ENCODE measurements around the gene CCDC86. TPM values are rescaled to one million over a fixed set of nuclear protein-coding genes. Genes with fewer than 3 reads are reported as not detected.

CCDC86 gene
- total and polyA plus RNA-seq, 2 of the 4 experiments (the other 2 are of a cell fraction) = 9.5 to 34.0 TPM

GRCh38 chr11:60847281-60847680 is 5.4 kb downstream of the CCDC86 start:
- Histone ChIP-seq H2BK5ac (ENCODE audit: low read depth, low read length, poor library complexity, severe bottlenecking) (no peak overlapping the region), H3K4me2 (ENCODE audit: low read depth, low read length) (no peak overlapping the region), H4K5ac (ENCODE audit: low read depth, low read length) (no peak overlapping the region), H3K27ac (ENCODE audit: insufficient read depth, low read length) (no peak overlapping the region), H4K91ac (ENCODE audit: insufficient read depth, low read depth, low read length) (no peak overlapping the region), H3K4me1 (ENCODE audit: control insufficient read depth, insufficient read depth, low read length) (peaks cover 14% of the 10 kb centered on the region), H3K23ac (ENCODE audit: low read depth, low read length) (no peak overlapping the region), H3K9me3 (ENCODE audit: control insufficient read depth, insufficient read depth, low read length) (no peaks in the 10 kb centered on the region), H3K27me3 (ENCODE audit: control insufficient read depth, insufficient read depth, low read length) (no peaks in the 10 kb centered on the region), H3K4me3 (ENCODE audit: insufficient read depth, low read depth, low read length) (no peak overlapping the region), H2BK15ac (ENCODE audit: low read depth, low read length) (no peak overlapping the region), H2BK120ac (ENCODE audit: low read depth, low read length) (no peak overlapping the region), H3K9ac (ENCODE audit: low read depth, low read length) (no peak overlapping the region), H3K4ac (ENCODE audit: low read depth, low read length) (no peak overlapping the region), H3K18ac (ENCODE audit: low read depth, low read length) (no peak overlapping the region), H3K14ac (replicated peaks; ENCODE audit: low read depth, low read length) (no peak overlapping the region), H3K36me3 (ENCODE audit: control insufficient read depth, insufficient read depth, low read length) (peaks cover 34% of the 10 kb centered on the region), H4K20me1 (ENCODE audit: insufficient read depth, low read length) (0 out of 2 replicates have a peak, but pooled peaks cover 12% of the 10 kb centered on the region), H2AK5ac (ENCODE audit: low read depth, low read length) (no peak overlapping the region), H2AFZ (replicated peaks; ENCODE audit: low read length, poor library complexity) (no peak overlapping the region), H4K8ac (ENCODE audit: low read depth in 2 of 2, low read length in 2 of 2) (no peak overlapping the region), H3K79me1 (ENCODE audit: low read depth in 1 of 2, low read length in 2 of 2) (peaks cover 19 to 43% of the 10 kb centered on the region in 2 experiments), H3K9me1 (ENCODE audit: insufficient read depth, low read length) (0 out of 2 replicates have a peak, but pooled peaks cover 3% of the 10 kb centered on the region), H3K56ac (ENCODE audit: extremely low read depth, insufficient read depth, low read length) (no peak overlapping the region), H2AK9ac (replicated peaks; ENCODE audit: low read depth, low read length, poor library complexity) (no peak overlapping the region), H2BK20ac (ENCODE audit: low read depth, low read length) (no peak overlapping the region)
- BruUV-seq (replicated peaks) = no TSS peak
- intact Hi-C loops (cut with micrococcal nuclease) (no loop called here), dilution Hi-C loops (cut with HindIII; ENCODE audit: low sequenced_read_pairs, unreplicated experiment) (no loop called here), in situ Hi-C loops (cut with MboI; ENCODE audit: low sequenced_read_pairs) (no loop called here)
- ATAC-seq (ENCODE audit: low read depth) = no peak
- DNase-seq = no peak
- ChIA-PET CTCF (no interaction called here), POLR2A (ENCODE audit: unreplicated experiment) (no interaction called here)
- TF ChIP-seq USF2 (IDR thresholded peaks at IDR 0.05; ENCODE audit: low read depth, low read length) (no peak), RAD21 (IDR thresholded peaks at IDR 0.05; ENCODE audit: low read length) (no peak), RFX5 (IDR thresholded peaks at IDR 0.05; ENCODE audit: low read depth, low read length) (no peak), SMC3 (IDR thresholded peaks at IDR 0.05; ENCODE audit: low read depth, low read length) (no peak), FOS (IDR thresholded peaks at IDR 0.05; ENCODE audit: low read depth, low read length) (no peak), BHLHE40 (IDR thresholded peaks at IDR 0.05; ENCODE audit: low read depth, low read length) (no peak), MXI1 (IDR thresholded peaks at IDR 0.05; ENCODE audit: borderline replicate concordance, low read depth, low read length) (no peak), MAZ (IDR thresholded peaks at IDR 0.05; ENCODE audit: borderline replicate concordance, low read depth, low read length) (no peak), CHD1 (IDR thresholded peaks at IDR 0.05; ENCODE audit: low read depth, low read length) (no peak), MAFK (IDR thresholded peaks at IDR 0.05; ENCODE audit: low read depth, low read length) (no peak), CTCF (conservative IDR thresholded peaks at IDR 0.05; ENCODE audit: low read depth, low read length) (no peak), CEBPB (IDR thresholded peaks at IDR 0.05; ENCODE audit: low read depth, low read length) (no peak)
- WGBS, 2 experiments (ENCODE audit: extremely low coverage in 2 of 2, insufficient read length in 1 of 2) = 100% methylated on average over 1 of the region's 13 CpGs; no CpG with 5 or more reads in 1 of the 2 experiments

Measured in IMR-90 (cell line).